ENCODE measurements around the gene PLSCR1. TPM values are rescaled to one million over a fixed set of nuclear protein-coding genes. Genes with fewer than 3 reads are reported as not detected.

The PLSCR1 gene
- polyA plus RNA-seq, 2 of the 4 experiments (the other 2 are of a cell fraction): 37.1 to 54.4 TPM

DNA sequence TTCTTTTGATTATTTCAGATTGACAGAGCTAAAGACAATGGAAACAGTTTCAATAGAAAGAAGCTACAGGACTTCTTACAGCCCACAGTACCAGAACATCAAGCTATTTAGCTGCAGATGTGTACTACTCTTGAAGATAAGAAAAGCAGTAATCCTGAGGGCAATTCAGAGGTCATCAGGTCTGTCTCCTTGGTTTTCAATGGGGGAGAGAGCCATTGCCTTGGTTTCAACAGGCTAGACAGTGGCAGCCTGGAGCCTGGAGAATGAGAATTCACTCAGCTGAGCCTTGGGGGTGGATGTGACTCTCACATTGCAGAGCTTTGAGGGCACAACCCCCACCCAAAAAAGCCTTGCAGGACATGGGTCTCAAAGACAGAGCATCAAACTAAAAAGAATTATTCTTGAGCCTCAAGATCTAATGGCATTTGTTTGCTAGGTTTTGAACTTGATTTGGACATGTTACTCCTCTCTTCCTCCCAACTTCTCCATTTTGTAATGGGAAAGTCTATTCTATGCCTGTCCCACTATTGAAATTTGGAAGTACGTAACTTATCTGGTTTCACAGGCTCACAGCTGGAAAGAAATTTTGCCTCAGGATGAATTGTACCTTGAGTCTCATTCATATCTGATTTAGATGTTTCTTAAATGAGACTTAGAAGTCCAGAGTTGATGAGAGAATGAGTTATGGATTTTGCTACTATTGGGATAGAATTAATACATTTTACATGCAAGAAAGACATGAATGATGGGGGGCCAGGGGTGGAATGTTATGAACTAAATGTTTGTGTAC is 36.9 kb downstream of the PLSCR1 start:
- POLR2A ChIA-PET: interaction anchor here (1.1 to 1.7 kb wide), 3 partner anchors 36 to 38 kb away, joined by 3 to 13 read pairs (median 5); partner anchors contain the start of gene PLSCR2
- peak overlapping the region; percentile 61 to 85 for H3K27ac ChIP-seq
- 96% methylated on average over 1 of the region's 1 CpG for WGBS (ENCODE audit: missing lambda C conversion rate)
- TF ChIP-seq CHD4 (IDR thresholded peaks at IDR 0.05; ENCODE audit: borderline replicate concordance): no peak
- H3K4me1 ChIP-seq: peaks cover 58% of the 10 kb centered on the region
- H3K4me3 ChIP-seq: no peak overlapping the region
- H3K9me3 ChIP-seq: no peaks in the 10 kb centered on the region
- DNase-seq (ENCODE audit: low read depth in 1 of 2, low spot score in 1 of 2): no peak
- no peak for FAIRE-seq
- ATAC-seq: no peak
- CTCF ChIA-PET: interaction anchor here (0.6 kb wide), 1 partner anchor 42 kb away, joined by 3 read pairs; no protein-coding TSS in a partner anchor
- peak overlapping the region; percentile 61 for H3K4me2 ChIP-seq

DNA sequence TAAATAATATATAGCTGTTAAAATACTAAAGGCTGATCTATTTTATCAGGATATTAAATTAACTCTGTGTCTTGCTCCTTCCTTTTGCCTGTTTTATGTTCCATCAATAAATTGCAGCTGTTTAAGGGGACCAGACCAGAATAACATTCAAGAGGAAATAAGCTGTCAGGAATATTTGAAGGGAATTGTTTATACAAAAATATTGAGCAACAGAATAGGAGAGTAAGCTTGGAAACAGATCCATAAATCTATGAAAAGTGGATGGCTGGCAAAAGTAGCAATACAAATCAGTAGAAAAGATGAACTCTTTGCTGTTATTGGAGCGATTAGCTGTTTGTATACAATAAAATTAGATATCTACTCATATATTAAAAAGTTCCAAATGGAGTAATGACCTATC is 38.9 kb downstream of the PLSCR1 start:
- no peak for DNase-seq (ENCODE audit: low read depth in 1 of 2, low spot score in 1 of 2)
- Histone ChIP-seq H3K27ac (peak overlapping the region; percentile 53 to 61; a peak in 2 of 6 replicates), H3K4me3 (no peak overlapping the region), H3K4me1 (peaks cover 52% of the 10 kb centered on the region), H3K9me3 (no peaks in the 10 kb centered on the region), H3K4me2 (peak overlapping the region; percentile 61; the same call in 2 of the 3 replicates)
- ATAC-seq: no peak
- WGBS (ENCODE audit: missing lambda C conversion rate): 83% methylated on average over 1 of the region's 1 CpG
- ChIA-PET CTCF (interaction anchor here (0.9 to 1.0 kb wide), 2 partner anchors 283 to 316 kb away, joined by 3 read pairs; no protein-coding TSS in a partner anchor), POLR2A (interaction anchor here (1.3 to 2.0 kb wide), 2 partner anchors 36 to 38 kb away, joined by 4 to 14 read pairs; partner anchors contain the start of genes PLSCR1 and PLSCR2)
- FAIRE-seq: no peak
- TF ChIP-seq EHMT2 (IDR thresholded peaks at IDR 0.05; ENCODE audit: low read depth) (no peak), CEBPB (IDR thresholded peaks at IDR 0.05) (0 out of 4 replicates have a peak, but pooled peaks of 1 of the 2 experiments have one; percentile 13), POLR2A (IDR thresholded peaks at IDR 0.05; ENCODE audit: low read length) (no peak), FOXS1 (CRISPR knock-in tag; IDR thresholded peaks at IDR 0.05) (no peak), NPAS2 (CRISPR knock-in tag; IDR thresholded peaks at IDR 0.05; ENCODE audit: borderline replicate concordance) (no peak), RARB (CRISPR knock-in tag; IDR thresholded peaks at IDR 0.05) (no peak)

DNA sequence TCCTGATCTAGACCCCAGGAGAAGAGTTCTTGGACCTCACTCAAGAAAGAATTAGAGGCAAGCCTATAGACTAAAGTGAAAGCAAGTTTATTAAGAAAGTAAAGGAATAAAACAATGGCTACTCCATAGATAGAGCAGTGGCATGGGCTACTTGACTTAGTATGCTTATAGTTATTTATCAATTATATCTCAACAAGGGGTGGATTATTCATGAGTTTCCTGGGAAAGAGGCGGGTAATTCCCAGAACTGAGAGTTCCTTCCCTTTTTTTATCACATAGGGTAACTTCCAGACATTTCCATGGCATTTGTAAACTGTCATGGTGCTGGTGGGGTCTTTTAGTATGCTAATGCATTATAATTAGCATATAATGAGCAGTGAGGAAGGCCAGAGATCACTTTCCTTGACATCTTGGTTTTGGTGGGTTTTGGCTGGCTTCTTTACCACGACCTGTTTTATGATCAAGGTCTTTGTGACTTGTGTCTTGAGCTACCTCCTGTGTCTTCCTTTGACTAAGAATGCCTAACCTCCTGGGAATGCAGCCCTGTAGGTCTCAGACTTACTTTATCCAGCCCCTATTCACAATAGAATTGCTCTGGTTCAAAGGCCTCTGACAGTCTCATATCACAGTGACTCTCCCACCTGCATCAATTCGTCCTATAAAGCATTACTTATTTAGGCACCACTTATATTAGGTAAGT is 39.8 kb downstream of the PLSCR1 start:
- WGBS (ENCODE audit: missing lambda C conversion rate): 73% methylated on average over 3 of the region's 3 CpGs
- ChIA-PET POLR2A (interaction anchor here (1.3 to 2.0 kb wide), 2 partner anchors 35 to 39 kb away, joined by 4 to 14 read pairs; partner anchors contain the start of genes PLSCR1 and PLSCR2), CTCF (interaction anchor here (0.9 to 1.2 kb wide), 4 partner anchors 14 to 315 kb away, joined by 3 to 5 read pairs (median 4); no protein-coding TSS in a partner anchor)
- Histone ChIP-seq H3K4me1 (peaks cover 52% of the 10 kb centered on the region), H3K4me3 (no peak overlapping the region), H3K9me3 (no peaks in the 10 kb centered on the region), H3K27ac (peak overlapping the region; percentile 61 to 91), H3K4me2 (peak overlapping the region; percentile 42; the same call in 1 of the 3 replicates)
- TF ChIP-seq, protein P1, sequence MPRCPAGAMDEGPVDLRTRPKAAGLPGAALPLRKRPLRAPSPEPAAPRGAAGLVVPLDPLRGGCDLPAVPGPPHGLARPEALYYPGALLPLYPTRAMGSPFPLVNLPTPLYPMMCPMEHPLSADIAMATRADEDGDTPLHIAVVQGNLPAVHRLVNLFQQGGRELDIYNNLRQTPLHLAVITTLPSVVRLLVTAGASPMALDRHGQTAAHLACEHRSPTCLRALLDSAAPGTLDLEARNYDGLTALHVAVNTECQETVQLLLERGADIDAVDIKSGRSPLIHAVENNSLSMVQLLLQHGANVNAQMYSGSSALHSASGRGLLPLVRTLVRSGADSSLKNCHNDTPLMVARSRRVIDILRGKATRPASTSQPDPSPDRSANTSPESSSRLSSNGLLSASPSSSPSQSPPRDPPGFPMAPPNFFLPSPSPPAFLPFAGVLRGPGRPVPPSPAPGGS (IDR thresholded peaks at IDR 0.05): no peak
- TF ChIP-seq CBX2 (IDR thresholded peaks at IDR 0.05; ENCODE audit: borderline replicate concordance, low read depth): no peak
- TF ChIP-seq BHLHE40 (IDR thresholded peaks at IDR 0.05; ENCODE audit: low read depth, low read length): no peak
- TF ChIP-seq, protein P2, sequence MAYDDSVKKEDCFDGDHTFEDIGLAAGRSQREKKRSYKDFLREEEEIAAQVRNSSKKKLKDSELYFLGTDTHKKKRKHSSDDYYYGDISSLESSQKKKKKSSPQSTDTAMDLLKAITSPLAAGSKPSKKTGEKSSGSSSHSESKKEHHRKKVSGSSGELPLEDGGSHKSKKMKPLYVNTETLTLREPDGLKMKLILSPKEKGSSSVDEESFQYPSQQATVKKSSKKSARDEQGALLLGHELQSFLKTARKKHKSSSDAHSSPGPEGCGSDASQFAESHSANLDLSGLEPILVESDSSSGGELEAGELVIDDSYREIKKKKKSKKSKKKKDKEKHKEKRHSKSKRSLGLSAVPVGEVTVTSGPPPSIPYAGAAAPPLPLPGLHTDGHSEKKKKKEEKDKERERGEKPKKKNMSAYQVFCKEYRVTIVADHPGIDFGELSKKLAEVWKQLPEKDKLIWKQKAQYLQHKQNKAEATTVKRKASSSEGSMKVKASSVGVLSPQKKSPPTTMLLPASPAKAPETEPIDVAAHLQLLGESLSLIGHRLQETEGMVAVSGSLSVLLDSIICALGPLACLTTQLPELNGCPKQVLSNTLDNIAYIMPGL (CRISPR knock-in tag; IDR thresholded peaks at IDR 0.05; ENCODE audit: borderline replicate concordance): no peak
- TF ChIP-seq, protein P3, sequence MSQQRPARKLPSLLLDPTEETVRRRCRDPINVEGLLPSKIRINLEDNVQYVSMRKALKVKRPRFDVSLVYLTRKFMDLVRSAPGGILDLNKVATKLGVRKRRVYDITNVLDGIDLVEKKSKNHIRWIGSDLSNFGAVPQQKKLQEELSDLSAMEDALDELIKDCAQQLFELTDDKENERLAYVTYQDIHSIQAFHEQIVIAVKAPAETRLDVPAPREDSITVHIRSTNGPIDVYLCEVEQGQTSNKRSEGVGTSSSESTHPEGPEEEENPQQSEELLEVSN (IDR thresholded peaks at IDR 0.05; ENCODE audit: borderline replicate concordance, low read depth): no peak
- no peak for TF ChIP-seq TP53 (CRISPR knock-in tag; IDR thresholded peaks at IDR 0.05)
- no peak for TF ChIP-seq ESRRA (IDR thresholded peaks at IDR 0.05; ENCODE audit: borderline replicate concordance, low read length)
- no peak for TF ChIP-seq JUNB (IDR thresholded peaks at IDR 0.05)
- TF ChIP-seq, protein P4, sequence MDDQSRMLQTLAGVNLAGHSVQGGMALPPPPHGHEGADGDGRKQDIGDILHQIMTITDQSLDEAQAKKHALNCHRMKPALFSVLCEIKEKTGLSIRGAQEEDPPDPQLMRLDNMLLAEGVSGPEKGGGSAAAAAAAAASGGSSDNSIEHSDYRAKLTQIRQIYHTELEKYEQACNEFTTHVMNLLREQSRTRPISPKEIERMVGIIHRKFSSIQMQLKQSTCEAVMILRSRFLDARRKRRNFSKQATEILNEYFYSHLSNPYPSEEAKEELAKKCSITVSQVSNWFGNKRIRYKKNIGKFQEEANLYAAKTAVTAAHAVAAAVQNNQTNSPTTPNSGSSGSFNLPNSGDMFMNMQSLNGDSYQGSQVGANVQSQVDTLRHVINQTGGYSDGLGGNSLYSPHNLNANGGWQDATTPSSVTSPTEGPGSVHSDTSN (IDR thresholded peaks at IDR 0.05): no peak
- no peak for TF ChIP-seq KDM1A (IDR thresholded peaks at IDR 0.05; ENCODE audit: low read depth)
- no peak for TF ChIP-seq NPAS2 (CRISPR knock-in tag; IDR thresholded peaks at IDR 0.05; ENCODE audit: borderline replicate concordance)
- no peak for TF ChIP-seq ZSCAN20 (CRISPR knock-in tag; IDR thresholded peaks at IDR 0.05)
- no peak for TF ChIP-seq NR3C1 (IDR thresholded peaks at IDR 0.05)
- TF ChIP-seq, protein P5, sequence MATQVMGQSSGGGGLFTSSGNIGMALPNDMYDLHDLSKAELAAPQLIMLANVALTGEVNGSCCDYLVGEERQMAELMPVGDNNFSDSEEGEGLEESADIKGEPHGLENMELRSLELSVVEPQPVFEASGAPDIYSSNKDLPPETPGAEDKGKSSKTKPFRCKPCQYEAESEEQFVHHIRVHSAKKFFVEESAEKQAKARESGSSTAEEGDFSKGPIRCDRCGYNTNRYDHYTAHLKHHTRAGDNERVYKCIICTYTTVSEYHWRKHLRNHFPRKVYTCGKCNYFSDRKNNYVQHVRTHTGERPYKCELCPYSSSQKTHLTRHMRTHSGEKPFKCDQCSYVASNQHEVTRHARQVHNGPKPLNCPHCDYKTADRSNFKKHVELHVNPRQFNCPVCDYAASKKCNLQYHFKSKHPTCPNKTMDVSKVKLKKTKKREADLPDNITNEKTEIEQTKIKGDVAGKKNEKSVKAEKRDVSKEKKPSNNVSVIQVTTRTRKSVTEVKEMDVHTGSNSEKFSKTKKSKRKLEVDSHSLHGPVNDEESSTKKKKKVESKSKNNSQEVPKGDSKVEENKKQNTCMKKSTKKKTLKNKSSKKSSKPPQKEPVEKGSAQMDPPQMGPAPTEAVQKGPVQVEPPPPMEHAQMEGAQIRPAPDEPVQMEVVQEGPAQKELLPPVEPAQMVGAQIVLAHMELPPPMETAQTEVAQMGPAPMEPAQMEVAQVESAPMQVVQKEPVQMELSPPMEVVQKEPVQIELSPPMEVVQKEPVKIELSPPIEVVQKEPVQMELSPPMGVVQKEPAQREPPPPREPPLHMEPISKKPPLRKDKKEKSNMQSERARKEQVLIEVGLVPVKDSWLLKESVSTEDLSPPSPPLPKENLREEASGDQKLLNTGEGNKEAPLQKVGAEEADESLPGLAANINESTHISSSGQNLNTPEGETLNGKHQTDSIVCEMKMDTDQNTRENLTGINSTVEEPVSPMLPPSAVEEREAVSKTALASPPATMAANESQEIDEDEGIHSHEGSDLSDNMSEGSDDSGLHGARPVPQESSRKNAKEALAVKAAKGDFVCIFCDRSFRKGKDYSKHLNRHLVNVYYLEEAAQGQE (IDR thresholded peaks at IDR 0.05): no peak
- no peak for TF ChIP-seq KDM5A (IDR thresholded peaks at IDR 0.05)
- no peak for TF ChIP-seq HOXA7 (CRISPR knock-in tag; IDR thresholded peaks at IDR 0.05)
- FAIRE-seq (no peak), DNase-seq (ENCODE audit: low read depth in 1 of 2, low spot score in 1 of 2) (peak in 1 of 2 experiments; percentile 12), ATAC-seq (no peak)

Measured in A549 (cell line).